ENCODE measurements around the gene TMEM72. TPM values are rescaled to one million over a fixed set of nuclear protein-coding genes. Genes with fewer than 3 reads are reported as not detected.
"Not testable (repeated sequence)": the region's sequence is repeated elsewhere in the genome, so short reads cannot be mapped to it uniquely, and the experiment has no call there.

TMEM72 gene
- total RNA-seq, 1 donor from 2014 or later: not detected

- peak overlapping the region; percentile 91 for H3K4me3 Mint-ChIP-seq (ENCODE audit: unreplicated experiment)
- peaks cover 6% of the 10 kb centered on the region for H3K4me1 Mint-ChIP-seq (ENCODE audit: unreplicated experiment)
- no peaks in the 10 kb centered on the region for H3K36me3 Mint-ChIP-seq (ENCODE audit: low read depth, unreplicated experiment)
- DNase-seq (ENCODE audit: low spot score): no peak
- H3K27me3 Mint-ChIP-seq (ENCODE audit: unreplicated experiment): peaks cover 7% of the 10 kb centered on the region
- H3K27ac Mint-ChIP-seq (ENCODE audit: unreplicated experiment): no peak overlapping the region
- TF ChIP-seq CTCF (IDR thresholded peaks at IDR 0.05; ENCODE audit: unreplicated experiment): no peak
- H3K9me3 Mint-ChIP-seq (ENCODE audit: unreplicated experiment): no peaks in the 10 kb centered on the region
Observed at GRCh38 chr10:44864051-44864450, 47.1 kb upstream of the TMEM72 start.

DNA sequence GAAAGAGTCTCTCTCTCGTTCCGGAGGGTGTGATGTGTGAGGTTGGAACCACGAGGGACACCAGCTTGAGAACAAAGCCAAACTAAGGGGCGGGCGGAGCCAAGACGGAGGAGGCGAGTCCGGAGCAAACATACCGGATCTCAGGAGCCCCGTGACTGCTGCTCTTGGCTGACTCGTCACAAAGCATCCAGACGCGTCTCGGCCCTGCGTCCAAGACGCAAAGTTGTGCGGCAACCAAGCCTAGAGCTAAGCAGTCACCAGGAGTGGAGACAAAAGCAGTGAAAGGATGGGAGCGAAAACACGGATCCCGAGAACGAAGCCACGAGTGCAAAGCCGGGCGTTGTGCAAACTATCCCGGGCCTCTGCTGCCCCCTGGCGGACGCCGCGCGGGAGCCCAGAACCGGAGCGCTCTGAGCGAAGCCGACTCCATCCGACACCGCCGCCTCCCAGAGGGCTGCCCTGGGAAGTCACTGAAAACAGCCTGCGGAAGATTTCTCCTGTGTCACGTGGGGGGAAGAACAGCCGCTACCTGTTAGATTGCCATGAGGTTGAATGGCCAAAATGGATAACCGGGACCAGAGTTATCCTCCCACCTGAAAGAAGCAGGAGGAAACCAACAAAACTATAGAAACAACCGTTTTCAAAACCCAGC is 46.4 kb upstream of the TMEM72 start:
- DNase-seq (ENCODE audit: low spot score): peak; percentile 99
- TF ChIP-seq CTCF (IDR thresholded peaks at IDR 0.05; ENCODE audit: unreplicated experiment): peak; percentile 94
- peak overlapping the region; percentile 91 for H3K4me3 Mint-ChIP-seq (ENCODE audit: unreplicated experiment)
- H3K27ac Mint-ChIP-seq (ENCODE audit: unreplicated experiment): peak overlapping the region; percentile 77
- peaks cover 8% of the 10 kb centered on the region for H3K27me3 Mint-ChIP-seq (ENCODE audit: unreplicated experiment)
- peaks cover 8% of the 10 kb centered on the region for H3K4me1 Mint-ChIP-seq (ENCODE audit: unreplicated experiment)
- H3K9me3 Mint-ChIP-seq (ENCODE audit: unreplicated experiment): no peaks in the 10 kb centered on the region
- H3K36me3 Mint-ChIP-seq (ENCODE audit: low read depth, unreplicated experiment): no peaks in the 10 kb centered on the region

- no peaks in the 10 kb centered on the region for H3K9me3 Mint-ChIP-seq (ENCODE audit: unreplicated experiment)
- no peak overlapping the region for H3K4me3 Mint-ChIP-seq (ENCODE audit: unreplicated experiment)
Observed at GRCh38 chr10:44865289-44865671, 45.9 kb upstream of the TMEM72 start.

DNA sequence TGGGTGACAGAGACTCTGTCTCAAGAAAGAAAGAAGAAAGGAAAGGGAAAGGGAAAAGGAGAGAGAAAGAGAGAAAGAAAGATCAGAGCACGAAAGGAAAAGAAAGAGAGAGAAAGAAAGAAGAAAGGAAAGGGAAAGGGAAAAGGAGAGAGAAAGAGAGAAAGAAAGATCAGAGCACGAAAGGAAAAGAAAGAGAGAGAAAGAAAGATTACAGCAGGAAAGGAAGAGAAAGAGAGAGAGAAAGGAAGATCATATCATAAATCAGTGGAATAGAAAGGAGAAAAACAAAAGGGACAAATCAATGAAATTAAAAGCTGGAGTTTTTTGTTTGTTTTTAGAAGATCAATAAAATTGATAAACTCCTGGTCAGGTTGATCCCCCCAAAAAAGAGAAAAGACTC is 44.8 kb upstream of the TMEM72 start:
- not testable (repeated sequence) for H3K9me3 Mint-ChIP-seq (ENCODE audit: unreplicated experiment); H3K27me3 Mint-ChIP-seq (ENCODE audit: unreplicated experiment)

More at GRCh38 chr10:44865289-44865671, 45.9 kb upstream of the TMEM72 start:
- peaks cover 10% of the 10 kb centered on the region for H3K4me1 Mint-ChIP-seq (ENCODE audit: unreplicated experiment)
- DNase-seq (ENCODE audit: low spot score): no peak
- H3K36me3 Mint-ChIP-seq (ENCODE audit: low read depth, unreplicated experiment): no peaks in the 10 kb centered on the region
- peaks cover 9% of the 10 kb centered on the region for H3K27me3 Mint-ChIP-seq (ENCODE audit: unreplicated experiment)
- H3K27ac Mint-ChIP-seq (ENCODE audit: unreplicated experiment): no peak overlapping the region
- TF ChIP-seq CTCF (IDR thresholded peaks at IDR 0.05; ENCODE audit: unreplicated experiment): no peak

GRCh38 chr10:44870031-44870430 is 41.1 kb upstream of the TMEM72 start:
- H3K4me1 Mint-ChIP-seq (ENCODE audit: unreplicated experiment): peaks cover 5% of the 10 kb centered on the region
- H3K4me3 Mint-ChIP-seq (ENCODE audit: unreplicated experiment): no peak overlapping the region
- peaks cover 5% of the 10 kb centered on the region for H3K27me3 Mint-ChIP-seq (ENCODE audit: unreplicated experiment)
- no peaks in the 10 kb centered on the region for H3K9me3 Mint-ChIP-seq (ENCODE audit: unreplicated experiment)
- no peak for TF ChIP-seq CTCF (IDR thresholded peaks at IDR 0.05; ENCODE audit: unreplicated experiment)
- DNase-seq (ENCODE audit: low spot score): no peak
- peak overlapping the region; percentile 20 for H3K27ac Mint-ChIP-seq (ENCODE audit: unreplicated experiment)
- H3K36me3 Mint-ChIP-seq (ENCODE audit: low read depth, unreplicated experiment): no peaks in the 10 kb centered on the region

More for the DNA sequence above, 44.8 kb upstream of the TMEM72 start:
- H3K36me3 Mint-ChIP-seq (ENCODE audit: low read depth, unreplicated experiment); H3K4me3 Mint-ChIP-seq (ENCODE audit: unreplicated experiment); H3K27ac Mint-ChIP-seq (ENCODE audit: unreplicated experiment); DNase-seq (ENCODE audit: low spot score): not testable (repeated sequence)
- H3K4me1 Mint-ChIP-seq (ENCODE audit: unreplicated experiment): peaks cover 10% of the 10 kb centered on the region
